H1 (cell line): ENCODE results near the gene ALPK3. TPM values are rescaled to one million over a fixed set of nuclear protein-coding genes. Genes with fewer than 3 reads are reported as not detected.

Experiments
- CTCF ChIA-PET: fragments of 300-600 bp; sonication (Branson Sonifier 250); formaldehyde crosslinking; loops from one replicate; lab custom pipeline; 2021; ENCODE audit not compliant: partially characterized antibody; lab: Charles Lee
- POLR2A ChIA-PET: fragments of 300-600 bp; sonication (Branson Sonifier 250); formaldehyde crosslinking; loops from one replicate; lab custom pipeline; 2021; ENCODE audit warnings: inconsistent platforms; ENCODE audit not compliant: partially characterized antibody; lab: Charles Lee
- DNase-seq, 2 experiments: peaks; one replicate each; pipeline versions ENCODE4 v3.0.0 to v3.0.0-alpha.2; 2010 to 2022; ENCODE audit warnings: low spot score in 2 of 2, low read depth in 1 of 2, mixed read lengths in 1 of 2
- FAIRE-seq: peaks from 2 replicates; lab custom pipeline; 2011; peaks lifted over from hg19 to GRCh38; lab: Jason Lieb, UNC
- H2AFZ ChIP-seq: 2 replicates; pipeline ENCODE4 v1.8.1; 2012; ENCODE audit warnings: low read length, inconsistent platforms
- H2AK5ac ChIP-seq: 2 replicates; pipeline ENCODE4 v1.6.1; 2013; ENCODE audit warnings: low read depth, low read length
- H2BK120ac ChIP-seq: replicated peaks from 2 replicates; pipeline ENCODE3; 2013; ENCODE audit warnings: low read depth, low read length, inconsistent platforms
- H2BK12ac ChIP-seq: 2 replicates; pipeline ENCODE4 v1.6.1; 2013; ENCODE audit warnings: low read depth, low read length
- H2BK15ac ChIP-seq: 2 replicates; pipeline ENCODE4 v1.6.1; 2013; ENCODE audit warnings: low read length
- H2BK20ac ChIP-seq: 2 replicates; pipeline ENCODE4 v1.6.1; 2013; ENCODE audit warnings: low read length
- H2BK5ac ChIP-seq: 2 replicates; pipeline ENCODE4 v1.6.1; 2013; ENCODE audit warnings: low read depth, low read length
- H3K14ac ChIP-seq: 2 replicates; pipeline ENCODE4 v1.6.1; 2013; ENCODE audit warnings: inconsistent platforms; ENCODE audit not compliant: insufficient read length
- H3K18ac ChIP-seq: 2 replicates; pipeline ENCODE4 v1.6.1; 2013; ENCODE audit warnings: low read length; ENCODE audit errors: extremely low read depth
- H3K23ac ChIP-seq: 2 replicates; pipeline ENCODE4 v1.6.1; 2013; ENCODE audit warnings: inconsistent platforms; ENCODE audit not compliant: insufficient read length
- H3K23me2 ChIP-seq: 2 replicates; pipeline ENCODE4 v1.6.1; 2013; ENCODE audit warnings: low read depth, low read length
- H3K27ac ChIP-seq: 2 replicates; pipeline ENCODE4 v1.6.1; 2011; ENCODE audit warnings: low read depth, low read length, inconsistent platforms
- H3K27me3 ChIP-seq, 4 experiments: replicated peaks in 1 of 4; 1 replicate in 1 of 4; 2 replicates in 3 of 4; pipeline versions ENCODE4 v1.6.1 to v1.8.1; 2011 to 2013; ENCODE audit warnings: low read length in 3 of 4, mild to moderate bottlenecking in 3 of 4, inconsistent platforms in 2 of 4, mixed read lengths in 2 of 4, moderate library complexity in 1 of 4; ENCODE audit not compliant: control insufficient read depth in 3 of 4, insufficient read depth in 3 of 4; ENCODE audit errors: extremely low read depth in 1 of 4
- H3K36me3 ChIP-seq, 4 experiments: 2 replicates each; pipeline versions ENCODE4 v1.6.1 to v1.8.1; 2011 to 2013; ENCODE audit warnings: mild to moderate bottlenecking in 4 of 4, low read length in 3 of 4, moderate library complexity in 2 of 4, control low read depth in 1 of 4, inconsistent platforms in 1 of 4; ENCODE audit not compliant: insufficient read depth in 4 of 4, control insufficient read depth in 2 of 4
- H3K4ac ChIP-seq: replicated peaks from 2 replicates; pipeline ENCODE3; 2013; ENCODE audit warnings: low read length, low read depth, mixed read lengths, inconsistent platforms; ENCODE audit not compliant: insufficient read length
- H3K4me1 ChIP-seq, 4 experiments: replicated peaks in 1 of 4; 1 replicate in 1 of 4; 2 replicates in 3 of 4; pipeline versions ENCODE4 v1.6.1 to v1.8.1; 2011 to 2013; ENCODE audit warnings: low read length in 3 of 4, inconsistent platforms in 2 of 4, mixed read lengths in 1 of 4; ENCODE audit not compliant: insufficient read depth in 4 of 4, control insufficient read depth in 3 of 4
- H3K4me2 ChIP-seq, 2 experiments: 2 replicates each; pipeline versions ENCODE4 v1.6.1 to v1.8.1; 2011 to 2013; ENCODE audit warnings: low read depth in 2 of 2, low read length in 2 of 2, control low read depth in 1 of 2, inconsistent platforms in 1 of 2, mild to moderate bottlenecking in 1 of 2; ENCODE audit not compliant: insufficient read depth in 1 of 2
- H3K4me3 ChIP-seq, 4 experiments: fragments of 200-600, 300-600 bp in 1 of 4; sonication (generic), shearing (Covaris generic), sonication (Bioruptor Twin) in 1 of 4; 2 replicates each; pipeline versions ENCODE4 v1.5.1 to v1.8.1; 2011 to 2016; ENCODE audit warnings: low read length in 4 of 4, low read depth in 3 of 4, control low read depth in 2 of 4, inconsistent platforms in 2 of 4, mild to moderate bottlenecking in 2 of 4, mixed read lengths in 1 of 4, moderate library complexity in 1 of 4; ENCODE audit not compliant: insufficient read depth in 2 of 4; ENCODE audit errors: extremely low read depth in 1 of 4
- H3K56ac ChIP-seq: replicated peaks from 2 replicates; pipeline ENCODE3; 2013; ENCODE audit warnings: low read depth, mild to moderate bottlenecking, mixed read lengths, low read length, inconsistent platforms; ENCODE audit not compliant: insufficient read length
- H3K79me1 ChIP-seq: 2 replicates; pipeline ENCODE4 v1.6.1; 2013; ENCODE audit warnings: low read depth, low read length, control low read depth
- H3K79me2 ChIP-seq, 2 experiments: 2 replicates each; pipeline versions ENCODE4 v1.6.1 to v1.8.1; 2012 to 2013; ENCODE audit warnings: low read length in 2 of 2, mild to moderate bottlenecking in 2 of 2, inconsistent platforms in 1 of 2; ENCODE audit not compliant: insufficient read depth in 2 of 2, control insufficient read depth in 1 of 2
- H3K9ac ChIP-seq, 4 experiments: replicated peaks in 1 of 4; 1 replicate in 1 of 4; 2 replicates in 3 of 4; pipeline versions ENCODE4 v1.6.1 to v1.8.1; 2011 to 2013; ENCODE audit warnings: low read depth in 3 of 4, low read length in 3 of 4, control low read depth in 2 of 4, mild to moderate bottlenecking in 2 of 4, moderate library complexity in 2 of 4, inconsistent platforms in 1 of 4; ENCODE audit errors: extremely low read depth in 1 of 4
- H3K9me3 ChIP-seq, 2 experiments: 2 replicates each; pipeline versions ENCODE4 v1.6.1 to v1.8.1; 2012 to 2013; ENCODE audit warnings: mild to moderate bottlenecking in 2 of 2, moderate library complexity in 2 of 2, control low read depth in 1 of 2, inconsistent platforms in 1 of 2, low read depth in 1 of 2, low read length in 1 of 2, mixed read lengths in 1 of 2; ENCODE audit not compliant: insufficient read depth in 2 of 2
- H4K20me1 ChIP-seq, 2 experiments: replicated peaks in 1 of 2; 2 replicates each; pipeline versions ENCODE3 to v1.8.1; 2011 to 2013; ENCODE audit warnings: inconsistent platforms in 2 of 2, low read length in 2 of 2, mild to moderate bottlenecking in 1 of 2; ENCODE audit not compliant: insufficient read depth in 2 of 2, control insufficient read depth in 1 of 2
- H4K5ac ChIP-seq: 2 replicates; pipeline ENCODE4 v1.6.1; 2013; ENCODE audit warnings: low read length, low read depth, mixed read lengths, inconsistent platforms; ENCODE audit not compliant: insufficient read length
- H4K8ac ChIP-seq: 2 replicates; pipeline ENCODE4 v1.8.0; 2013; ENCODE audit warnings: mild to moderate bottlenecking, moderate library complexity, low read length, inconsistent platforms; ENCODE audit not compliant: insufficient read depth; ENCODE audit errors: extremely low read depth
- H4K91ac ChIP-seq: replicated peaks from 2 replicates; pipeline ENCODE3; 2013; ENCODE audit warnings: low read length, mixed read lengths, inconsistent platforms; ENCODE audit not compliant: insufficient read length
- WGBS, 2 experiments: shearing (Covaris generic) in 1 of 2; methylation state at CpG; one replicate each; pipeline versions ENCODE4 v1.1.6 to v1.1.7; 2013 to 2015; ENCODE audit warnings: low lambda C conversion rate in 2 of 2, mixed read lengths in 2 of 2, inconsistent platforms in 1 of 2, low coverage in 1 of 2, missing lambda C conversion rate in 1 of 2; ENCODE audit not compliant: insufficient replicate concordance in 2 of 2, insufficient coverage in 1 of 2, insufficient read length in 1 of 2; ENCODE audit errors: extremely low coverage in 1 of 2, missing lambda C conversion rate in 1 of 2; 5-methylcytosine and 5-hydroxymethylcytosine counted together
- polyA plus RNA-seq, 7 experiments: library from polyadenylated mRNA; depleted of rRNA in 3 of 7; stranded (reverse) in 5 of 7; unstranded in 2 of 7; fragments of >200 nt in 5 of 7; fragments of 200-250 nt in 2 of 7; gene quantifications; 1 replicate in 5 of 7; 2 replicates in 1 of 7; 4 replicates in 1 of 7; pipeline versions ENCODE4 v1.2.1 to v1.2.3, GENCODE V29; 2011 to 2013; ENCODE audit warnings: missing spikeins in 2 of 7, mixed read lengths in 2 of 7
- total RNA-seq: library from RNA; stranded (reverse); fragmentation: NEBNext Ultra II Directional; extraction: Animal tissue kit (Norgen Biotek cat#: 25700); gene quantifications from 2 replicates; pipeline ENCODE4 v1.2.1, GENCODE V29; 2021

The ALPK3 gene
- total and polyA plus RNA-seq, 2 of the 8 experiments (the other 6 are each of a cell fraction or from before 2014, with no cell fraction given), result 4.4 to 19.2 TPM

DNA sequence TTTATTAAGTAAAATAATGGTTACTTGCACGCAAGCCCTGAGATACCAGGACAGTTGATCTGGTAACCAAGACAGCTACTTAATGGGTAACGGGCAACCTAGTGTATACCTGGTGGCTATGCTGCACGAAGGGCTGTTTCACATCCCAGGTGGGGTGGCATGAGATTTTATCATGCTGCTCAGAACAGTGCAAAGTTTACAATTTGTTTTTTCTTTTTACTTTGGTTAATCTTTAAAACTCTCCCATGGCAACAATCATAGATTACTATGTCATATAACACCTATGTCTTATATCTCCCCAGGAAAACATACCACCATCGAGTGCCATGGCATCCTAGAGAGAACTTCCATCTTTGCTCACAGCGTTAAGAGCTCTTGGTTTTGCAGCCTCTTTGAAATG, 35.1 kb downstream of the ALPK3 start:
- no peak for FAIRE-seq
- peaks cover 0 to 3% (median 0%) of the 10 kb centered on the region in 4 experiments; a peak in 1 of 8 replicates for H3K36me3 ChIP-seq
- POLR2A ChIA-PET, result interaction anchor here (1.5 kb wide), 1 partner anchor 10 kb away, joined by 5 read pairs; no protein-coding TSS in a partner anchor

More for the DNA sequence above, 35.1 kb downstream of the ALPK3 start:
- Histone ChIP-seq H3K56ac (no peak overlapping the region), H3K4me1 (no peaks in the 10 kb centered on the region), H3K23ac (no peak overlapping the region), H3K27me3 (no peaks in the 10 kb centered on the region), H3K27ac (no peak overlapping the region), H3K4ac (no peak overlapping the region), H3K14ac (no peak overlapping the region), H2BK20ac (no peak overlapping the region), H4K5ac (no peak overlapping the region), H3K4me3 (no peak overlapping the region), H3K79me2 (no peaks in the 10 kb centered on the region), H2BK12ac (no peak overlapping the region), H3K18ac (no peak overlapping the region), H2BK15ac (no peak overlapping the region), H2BK120ac (no peak overlapping the region), H3K9ac (no peak overlapping the region), H3K9me3 (peaks cover 0 to 1% of the 10 kb centered on the region in 2 experiments; a peak in 1 of 4 replicates), H2BK5ac (no peak overlapping the region), H3K79me1 (no peaks in the 10 kb centered on the region), H4K91ac (no peak overlapping the region), H4K20me1 (no peaks in the 10 kb centered on the region), H3K4me2 (no peak overlapping the region), H2AK5ac (no peak overlapping the region), H2AFZ (no peak overlapping the region), H3K23me2 (no peaks in the 10 kb centered on the region), H4K8ac (no peak overlapping the region)
- CTCF ChIA-PET, result interaction anchor here (1.3 to 2.6 kb wide), 2 partner anchors 12 to 76 kb away, joined by 3 to 7 read pairs; no protein-coding TSS in a partner anchor
- DNase-seq, result no peak
- 85% methylated on average over 5 of the region's 5 CpGs; no CpG with 5 or more reads in 1 of the 2 experiments for WGBS, 2 experiments
